ENCODE results near the gene RYR1. TPM values are rescaled to one million over a fixed set of nuclear protein-coding genes. Genes with fewer than 3 reads are reported as not detected.

RYR1 gene
- total RNA-seq, 2 donors from 2014 or later, result 0.33 to 1.0 TPM

DNA sequence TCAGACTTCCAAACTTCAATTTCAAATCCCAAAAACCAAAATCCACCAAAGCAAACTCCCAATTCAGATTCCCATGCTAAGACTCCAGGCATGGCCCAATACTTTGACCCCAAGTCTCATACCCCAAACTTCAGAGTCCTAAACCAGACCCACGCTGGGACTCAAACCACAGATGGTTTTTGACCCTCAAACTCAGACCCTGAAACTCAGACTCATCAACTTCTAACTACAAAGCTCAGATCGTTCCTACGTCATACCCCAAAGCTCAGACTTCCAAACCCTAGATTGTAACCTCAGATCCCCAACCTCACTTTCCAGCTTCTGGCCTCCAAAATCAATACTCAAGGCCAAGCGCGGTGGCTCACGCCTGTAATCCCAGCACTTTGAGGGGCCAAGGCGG, 11.9 kb downstream of the RYR1 start:
- H3K9me3 ChIP-seq, result no peaks in the 10 kb centered on the region
- no peaks in the 10 kb centered on the region for H3K4me1 ChIP-seq
- intact Hi-C loops (cut with DNase I), result no loop called here
- no peak overlapping the region for H3K4me3 ChIP-seq
- no peaks in the 10 kb centered on the region for H3K27me3 ChIP-seq
- ATAC-seq (no peak), DNase-seq (no peak)
- no peaks in the 10 kb centered on the region for H3K36me3 ChIP-seq (replicated peaks in 1 of 2; ENCODE audit: insufficient read depth in 1 of 2, low read depth in 2 of 2)
- no peak for TF ChIP-seq CTCF (IDR thresholded peaks at IDR 0.05)
- no peak for TF ChIP-seq POLR2A (IDR thresholded peaks at IDR 0.05)
- H3K27ac ChIP-seq, result no peak overlapping the region
- WGBS, 2 donors, result 88 to 91% methylated on average over 7 of the region's 7 CpGs

GRCh38 chr19:38448225-38448624, 14.7 kb downstream of the RYR1 start:
- H3K4me1 ChIP-seq, result no peaks in the 10 kb centered on the region
- no peak overlapping the region for H3K4me3 ChIP-seq
- no peaks in the 10 kb centered on the region for H3K36me3 ChIP-seq (replicated peaks in 1 of 2; ENCODE audit: insufficient read depth in 1 of 2, low read depth in 2 of 2)
- H3K27me3 ChIP-seq, result no peaks in the 10 kb centered on the region
- no peaks in the 10 kb centered on the region for H3K9me3 ChIP-seq
- 87 to 90% methylated on average over 8 to 9 of the region's 9 CpGs for WGBS, 2 donors
- DNase-seq (no peak), ATAC-seq (no peak)
- no peak for TF ChIP-seq POLR2A (IDR thresholded peaks at IDR 0.05)
- TF ChIP-seq CTCF (IDR thresholded peaks at IDR 0.05), result no peak
- H3K27ac ChIP-seq, result no peak overlapping the region
- intact Hi-C loops (cut with DNase I), result no loop called here

- Histone ChIP-seq H3K36me3 (replicated peaks in 1 of 2; ENCODE audit: insufficient read depth in 1 of 2, low read depth in 2 of 2) (no peaks in the 10 kb centered on the region), H3K27ac (no peak overlapping the region), H3K4me1 (no peaks in the 10 kb centered on the region), H3K27me3 (no peaks in the 10 kb centered on the region), H3K9me3 (no peaks in the 10 kb centered on the region), H3K4me3 (no peak overlapping the region)
- ATAC-seq (no peak), DNase-seq (no peak)
- WGBS, 2 donors, result 76 to 78% methylated on average over 5 of the region's 5 CpGs
- intact Hi-C loops (cut with DNase I), result no loop called here
- no peak for TF ChIP-seq POLR2A (IDR thresholded peaks at IDR 0.05)
- no peak for TF ChIP-seq CTCF (IDR thresholded peaks at IDR 0.05)
These were observed 16.0 kb downstream of the RYR1 start for GRCh38 chr19:38449518-38449917.

GRCh38 chr19:38451036-38451435, 17.5 kb downstream of the RYR1 start:
- no peak for TF ChIP-seq CTCF (IDR thresholded peaks at IDR 0.05)
- TF ChIP-seq POLR2A (IDR thresholded peaks at IDR 0.05), result no peak
- DNase-seq (no peak), ATAC-seq (no peak)
- intact Hi-C loops (cut with DNase I), result no loop called here
- H3K4me3 ChIP-seq, result no peak overlapping the region
- H3K4me1 ChIP-seq, result no peaks in the 10 kb centered on the region
- H3K27ac ChIP-seq, result no peak overlapping the region
- WGBS, 2 donors, result 72 to 75% methylated on average over 8 of the region's 8 CpGs
- no peaks in the 10 kb centered on the region for H3K9me3 ChIP-seq
- no peaks in the 10 kb centered on the region for H3K27me3 ChIP-seq
- no peaks in the 10 kb centered on the region for H3K36me3 ChIP-seq (replicated peaks in 1 of 2; ENCODE audit: insufficient read depth in 1 of 2, low read depth in 2 of 2)

- ATAC-seq (no peak), DNase-seq (no peak)
- 79% methylated on average over 7 to 9 of the region's 9 CpGs for WGBS, 2 donors
- H3K36me3 ChIP-seq (replicated peaks in 1 of 2; ENCODE audit: insufficient read depth in 1 of 2, low read depth in 2 of 2), result no peaks in the 10 kb centered on the region
- no peaks in the 10 kb centered on the region for H3K4me1 ChIP-seq
- no peak for TF ChIP-seq POLR2A (IDR thresholded peaks at IDR 0.05)
- no peak for TF ChIP-seq CTCF (IDR thresholded peaks at IDR 0.05)
- no peak overlapping the region for H3K4me3 ChIP-seq
- H3K27me3 ChIP-seq, result no peaks in the 10 kb centered on the region
- no peak overlapping the region for H3K27ac ChIP-seq
- intact Hi-C loops (cut with DNase I), result no loop called here
- H3K9me3 ChIP-seq, result no peaks in the 10 kb centered on the region
These were observed 18.1 kb downstream of the RYR1 start for GRCh38 chr19:38451629-38452028.

All from body of pancreas (tissue), 4 donors.